ENCODE data around the gene RELL1. TPM values are rescaled to one million over a fixed set of nuclear protein-coding genes. Genes with fewer than 3 reads are reported as not detected.

The RELL1 gene
- total RNA-seq, 2 donors from 2014 or later, result 25.3 to 33.9 TPM

DNA sequence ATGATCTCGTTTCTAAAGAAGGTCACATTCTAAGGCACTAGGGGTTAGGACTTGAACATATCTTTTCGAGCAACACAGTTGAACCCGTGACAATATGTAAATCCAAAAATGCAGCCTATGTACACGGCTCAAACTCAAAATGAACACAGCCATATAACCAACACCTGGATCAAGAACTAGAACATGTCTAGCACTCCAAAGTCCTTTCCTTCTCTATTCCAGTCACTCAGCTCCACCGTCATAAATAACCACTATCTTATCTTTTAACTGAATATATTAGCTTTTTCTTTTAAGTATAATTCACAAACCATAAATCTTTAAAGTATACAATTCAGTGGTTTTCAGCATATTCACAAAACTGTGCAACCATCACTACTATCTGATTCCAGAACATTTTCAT, 19.4 kb upstream of the RELL1 start:
- DNase-seq (ENCODE audit: low spot score), result no peak
- TF ChIP-seq CTCF (IDR thresholded peaks at IDR 0.05), result no peak
- Histone ChIP-seq H3K27ac (no peak overlapping the region), H3K27me3 (no peaks in the 10 kb centered on the region), H3K4me3 (no peak overlapping the region), H3K9me3 (no peaks in the 10 kb centered on the region), H3K4me1 (no peaks in the 10 kb centered on the region), H3K36me3 (no peaks in the 10 kb centered on the region)

- H3K36me3 ChIP-seq, result no peaks in the 10 kb centered on the region
- H3K27ac ChIP-seq, result no peak overlapping the region
- H3K27me3 ChIP-seq, result no peaks in the 10 kb centered on the region
- H3K4me1 ChIP-seq, result no peaks in the 10 kb centered on the region
- no peak for DNase-seq (ENCODE audit: low spot score)
- no peaks in the 10 kb centered on the region for H3K9me3 ChIP-seq
- no peak for TF ChIP-seq CTCF (IDR thresholded peaks at IDR 0.05)
- H3K4me3 ChIP-seq, result no peak overlapping the region
Measured at GRCh38 chr4:37699868-37700481, 13.8 kb upstream of the RELL1 start.

GRCh38 chr4:37697566-37697965, 11.4 kb upstream of the RELL1 start:
- no peaks in the 10 kb centered on the region for H3K4me1 ChIP-seq
- no peak for DNase-seq (ENCODE audit: low spot score)
- no peak overlapping the region for H3K4me3 ChIP-seq
- no peak for TF ChIP-seq CTCF (IDR thresholded peaks at IDR 0.05)
- no peak overlapping the region for H3K27ac ChIP-seq
- no peaks in the 10 kb centered on the region for H3K27me3 ChIP-seq
- no peaks in the 10 kb centered on the region for H3K36me3 ChIP-seq
- no peaks in the 10 kb centered on the region for H3K9me3 ChIP-seq

DNA sequence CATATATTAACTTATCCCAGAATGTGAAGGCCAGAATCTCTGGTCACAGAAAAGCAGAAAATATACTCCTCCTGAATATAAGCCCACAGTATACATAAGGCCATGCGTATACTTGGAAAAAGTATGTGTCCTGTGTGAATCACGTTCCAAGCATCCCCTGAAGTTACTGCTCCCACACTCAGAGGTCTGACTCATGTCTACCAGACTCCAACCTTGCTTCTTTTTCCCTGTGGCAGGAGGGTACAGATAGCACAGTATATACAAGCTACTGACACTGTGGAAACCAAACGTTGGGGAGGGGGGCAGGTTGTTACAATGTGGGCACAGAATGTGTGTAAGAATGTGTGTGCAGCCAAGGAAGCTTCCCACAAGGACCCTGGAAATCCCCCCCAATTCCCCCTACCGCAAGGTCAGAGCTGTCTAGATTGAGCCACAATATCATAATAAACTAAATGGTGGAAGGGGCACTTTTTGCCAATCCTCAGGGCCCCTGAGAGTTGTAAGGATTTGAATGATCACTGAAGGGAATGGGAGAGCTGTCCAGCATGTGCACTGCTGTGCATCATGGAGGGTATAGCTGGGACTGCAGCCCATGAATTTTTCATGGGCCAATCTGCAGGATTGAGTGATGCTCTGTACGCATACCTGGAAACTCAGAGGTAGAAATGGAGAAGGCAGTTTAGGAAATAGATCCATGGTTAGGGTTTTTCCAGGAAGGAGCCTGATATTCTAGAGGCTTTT, 7.4 kb upstream of the RELL1 start:
- no peaks in the 10 kb centered on the region for H3K36me3 ChIP-seq
- no peak overlapping the region for H3K4me3 ChIP-seq
- no peak overlapping the region for H3K27ac ChIP-seq
- no peak for DNase-seq (ENCODE audit: low spot score)
- H3K4me1 ChIP-seq, result no peaks in the 10 kb centered on the region
- no peaks in the 10 kb centered on the region for H3K27me3 ChIP-seq
- no peak for TF ChIP-seq CTCF (IDR thresholded peaks at IDR 0.05)
- H3K9me3 ChIP-seq, result no peaks in the 10 kb centered on the region

- Histone ChIP-seq H3K27ac (no peak overlapping the region), H3K27me3 (no peaks in the 10 kb centered on the region), H3K36me3 (no peaks in the 10 kb centered on the region), H3K4me1 (no peaks in the 10 kb centered on the region), H3K4me3 (no peak overlapping the region), H3K9me3 (no peaks in the 10 kb centered on the region)
- TF ChIP-seq CTCF (IDR thresholded peaks at IDR 0.05), result no peak
- DNase-seq (ENCODE audit: low spot score), result no peak
Measured at GRCh38 chr4:37693030-37693429, 6.9 kb upstream of the RELL1 start.
